ENCODE measurements around the gene PPP1R14D.

PPP1R14D gene

DNA sequence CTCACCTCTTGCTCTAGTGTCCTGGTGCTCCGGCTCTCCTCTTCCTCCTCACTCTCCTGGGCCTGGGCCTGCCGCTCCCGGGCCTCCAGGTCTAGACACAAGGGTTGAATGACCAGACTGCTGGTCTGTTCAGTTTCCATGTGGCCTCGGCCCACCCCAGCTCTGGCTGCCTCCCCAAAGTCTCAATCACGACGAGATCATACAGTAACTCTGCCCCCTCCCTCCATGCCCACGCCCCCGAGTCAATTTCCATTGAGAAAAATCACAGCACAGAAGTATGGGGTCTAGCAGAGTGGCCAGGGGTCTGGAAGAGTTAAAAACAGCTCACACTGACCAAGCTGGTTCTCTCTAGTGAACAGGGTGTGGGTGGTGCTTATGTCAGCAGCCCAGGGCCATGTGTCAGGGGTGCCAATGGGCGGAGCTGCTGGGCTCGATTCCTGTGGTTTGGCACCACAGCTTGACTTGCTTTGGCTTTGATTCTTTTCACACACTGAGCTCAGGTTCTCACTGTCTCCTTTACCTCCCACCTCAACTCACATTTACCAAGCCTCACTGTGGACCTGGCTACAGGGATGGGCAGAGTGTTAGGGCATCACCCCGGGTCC is 51.9 kb downstream of the PPP1R14D start:
- in situ Hi-C loops (cut with MboI; ENCODE audit: low sequenced_read_pairs, unreplicated experiment) = no loop called here
- TF ChIP-seq CTCF (IDR thresholded peaks at IDR 0.05; ENCODE audit: borderline replicate concordance, control extremely low read depth, extremely low read depth, insufficient read depth, missing control alignments) = no peak
- DNase-seq (ENCODE audit: low spot score) = no peak

DNA sequence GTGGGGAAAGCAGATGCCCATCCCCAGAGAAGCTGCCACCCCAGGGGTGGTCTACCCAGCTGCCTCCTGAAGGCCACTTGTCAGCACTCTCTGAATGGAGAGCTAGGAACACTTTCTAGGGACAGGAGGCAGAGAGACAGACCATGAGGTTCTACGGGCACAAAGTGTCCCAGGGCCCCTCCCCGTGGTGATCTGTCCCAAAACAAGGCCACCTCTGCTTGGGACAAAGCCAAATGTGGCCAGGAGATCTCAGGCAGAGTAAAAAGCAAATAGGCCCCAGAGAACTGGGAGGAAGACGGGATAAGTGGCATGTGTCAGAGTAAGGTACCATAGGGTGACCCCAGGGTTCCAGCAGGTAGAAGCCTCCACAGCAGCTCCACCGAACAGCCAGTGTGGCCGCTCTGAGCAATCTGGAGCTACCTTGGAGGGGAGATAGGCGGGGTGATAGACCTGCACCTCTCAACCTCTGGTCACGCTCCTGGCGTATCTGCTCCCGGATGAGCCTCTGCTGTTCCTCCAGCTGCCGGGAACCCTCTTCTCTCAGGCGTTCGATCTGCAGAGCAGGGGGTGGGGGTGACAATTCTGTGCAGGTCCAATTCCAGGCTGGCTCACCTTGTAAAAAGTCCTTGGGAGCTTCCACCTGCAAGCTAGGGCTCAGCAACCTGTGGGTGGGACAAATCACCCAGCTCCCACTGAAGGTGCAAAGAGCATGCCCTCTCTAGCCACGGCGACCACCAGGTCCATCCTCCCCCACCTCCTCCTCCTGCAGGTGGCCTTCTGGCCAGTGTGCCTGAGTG is 52.6 kb downstream of the PPP1R14D start:
- in situ Hi-C loops (cut with MboI; ENCODE audit: low sequenced_read_pairs, unreplicated experiment) = no loop called here
- TF ChIP-seq CTCF (IDR thresholded peaks at IDR 0.05; ENCODE audit: borderline replicate concordance, control extremely low read depth, extremely low read depth, insufficient read depth, missing control alignments) = no peak
- DNase-seq (ENCODE audit: low spot score) = no peak

DNA sequence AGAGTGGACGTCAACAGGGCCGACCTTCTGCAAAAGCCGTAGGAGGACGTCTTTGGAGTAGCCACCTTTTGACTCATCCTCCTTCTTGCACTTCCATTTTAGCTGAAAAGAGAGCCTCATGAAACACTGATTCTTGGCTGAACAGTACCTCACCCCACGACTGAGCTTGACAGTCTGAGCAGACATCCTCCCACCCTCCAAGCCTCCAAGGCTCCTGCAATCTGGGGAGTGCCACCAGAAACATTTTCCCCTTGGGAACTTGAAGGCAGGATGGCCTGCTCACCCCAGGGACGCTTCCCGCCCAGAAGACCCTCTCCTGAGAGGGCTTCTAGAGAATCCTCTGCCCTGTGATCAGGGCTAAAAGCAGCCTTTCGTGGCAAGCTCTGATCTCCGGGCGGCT is 53.5 kb downstream of the PPP1R14D start:
- no peak for TF ChIP-seq CTCF (IDR thresholded peaks at IDR 0.05; ENCODE audit: borderline replicate concordance, control extremely low read depth, extremely low read depth, insufficient read depth, missing control alignments)
- no peak for DNase-seq (ENCODE audit: low spot score)
- in situ Hi-C loops (cut with MboI; ENCODE audit: low sequenced_read_pairs, unreplicated experiment) = no loop called here

DNA sequence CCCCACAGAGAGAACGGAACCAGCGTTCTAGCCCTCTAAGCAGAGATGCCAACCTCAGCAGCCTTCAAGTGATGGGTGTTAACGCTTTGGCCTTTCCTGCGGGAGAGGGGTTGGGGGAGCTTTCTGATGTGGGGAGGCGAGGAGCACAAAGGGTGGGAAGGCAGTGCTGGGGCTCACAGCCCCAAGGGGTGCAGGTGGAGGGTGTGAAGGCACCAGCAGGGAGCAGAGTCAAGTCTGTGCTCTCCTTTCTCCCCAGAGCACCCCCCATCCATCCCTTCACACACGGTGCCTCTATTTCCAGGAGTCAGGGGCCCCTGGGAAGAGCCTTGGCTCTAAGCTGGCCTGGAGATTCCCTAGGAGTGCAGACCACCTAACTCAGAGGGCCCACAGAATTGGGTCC is 54.6 kb downstream of the PPP1R14D start:
- no peak for TF ChIP-seq CTCF (IDR thresholded peaks at IDR 0.05; ENCODE audit: borderline replicate concordance, control extremely low read depth, extremely low read depth, insufficient read depth, missing control alignments)
- no peak for DNase-seq (ENCODE audit: low spot score)
- in situ Hi-C loops (cut with MboI; ENCODE audit: low sequenced_read_pairs, unreplicated experiment) = no loop called here

- in situ Hi-C loops (cut with MboI; ENCODE audit: low sequenced_read_pairs, unreplicated experiment) = no loop called here
- no peak for DNase-seq (ENCODE audit: low spot score)
- TF ChIP-seq CTCF (IDR thresholded peaks at IDR 0.05; ENCODE audit: borderline replicate concordance, control extremely low read depth, extremely low read depth, insufficient read depth, missing control alignments) = no peak
Observed at GRCh38 chr15:40773496-40773895, 55.0 kb downstream of the PPP1R14D start.

GRCh38 chr15:40772014-40772413 is 56.5 kb downstream of the PPP1R14D start:
- in situ Hi-C loops (cut with MboI; ENCODE audit: low sequenced_read_pairs, unreplicated experiment) = no loop called here
- DNase-seq (ENCODE audit: low spot score) = no peak
- no peak for TF ChIP-seq CTCF (IDR thresholded peaks at IDR 0.05; ENCODE audit: borderline replicate concordance, control extremely low read depth, extremely low read depth, insufficient read depth, missing control alignments)
